Smooth muscle cell (in vitro differentiated cells): ENCODE measurements around the gene PIGB. TPM values are rescaled to one million over a fixed set of nuclear protein-coding genes. Genes with fewer than 3 reads are reported as not detected.

Experiments used
- DNase-seq: peaks from one replicate; lab custom pipeline; 2025; ENCODE audit not compliant: unreplicated experiment; lab: John Stamatoyannopoulos, UW
- H2AFZ ChIP-seq: fragments of 200-600 bp; sonication (generic); 2 replicates; pipeline ENCODE4 v1.6.0; 2016; ENCODE audit warnings: antibody characterized with exemption, low read depth, mild to moderate bottlenecking
- H3F3A ChIP-seq: fragments of 200-600 bp; sonication (generic); 2 replicates; pipeline ENCODE4 v1.6.0; 2017; ENCODE audit warnings: antibody characterized with exemption, low read depth
- H3K27ac ChIP-seq: fragments of 200-600 bp; sonication (generic); 2 replicates; pipeline ENCODE4 v1.5.1; 2016; ENCODE audit warnings: low read depth, mild to moderate bottlenecking
- H3K27me3 ChIP-seq: fragments of 200-600 bp; sonication (generic); 2 replicates; pipeline ENCODE4 v1.6.1; 2016; ENCODE audit warnings: low read depth, mild to moderate bottlenecking
- H3K36me3 ChIP-seq: fragments of 200-600 bp; sonication (generic); 2 replicates; pipeline ENCODE4 v1.5.1; 2016; ENCODE audit warnings: low read depth
- H3K4me1 ChIP-seq: fragments of 200-600 bp; sonication (generic); 2 replicates; pipeline ENCODE4 v1.5.1; 2016; ENCODE audit warnings: low read depth
- H3K4me2 ChIP-seq: fragments of 200-600 bp; sonication (generic); 2 replicates; pipeline ENCODE4 v1.6.0; 2016; ENCODE audit warnings: mild to moderate bottlenecking
- H3K4me3 ChIP-seq: fragments of 200-600 bp; sonication (generic); 2 replicates; pipeline ENCODE4 v1.5.1; 2016; ENCODE audit warnings: mild to moderate bottlenecking
- H3K79me2 ChIP-seq: fragments of 200-600 bp; sonication (generic); 2 replicates; pipeline ENCODE4 v1.6.0; 2016; ENCODE audit warnings: low read depth, mild to moderate bottlenecking
- H3K9ac ChIP-seq: fragments of 200-600 bp; sonication (generic); 2 replicates; pipeline ENCODE4 v1.6.0; 2016; ENCODE audit warnings: low read depth
- H3K9me3 ChIP-seq: fragments of 200-600 bp; sonication (generic); replicated peaks from 2 replicates; pipeline ENCODE4 v1.5.1; 2016; ENCODE audit warnings: low read depth
- H4K20me1 ChIP-seq: fragments of 200-600 bp; sonication (generic); 2 replicates; pipeline ENCODE4 v1.6.0; 2016; ENCODE audit warnings: low read depth
- WGBS: methylation state at CpG from one replicate; pipeline ENCODE4 v1.1.7; 2016; ENCODE audit warnings: low lambda C conversion rate; 5-methylcytosine and 5-hydroxymethylcytosine counted together
- polyA plus RNA-seq: library from polyadenylated mRNA; unstranded; fragments of >200 nt; fragmentation: Nextera tagmentation; extraction: Ambion mirVana; gene quantifications from 2 replicates; pipeline ENCODE4 v1.2.1, GENCODE V29; 2016
- total RNA-seq: library from RNA; depleted of rRNA; stranded (reverse); fragments of >200 nt; gene quantifications from 2 replicates; pipeline ENCODE4 v1.2.3, GENCODE V29; 2014
- TF ChIP-seq, protein P1 (sequence below): fragments of 200-600 bp; sonication (generic); IDR thresholded peaks from 2 replicates; pipeline ENCODE4 v1.5.1; 2017; ENCODE audit warnings: borderline replicate concordance, mild to moderate bottlenecking, antibody characterized with exemption; ENCODE audit not compliant: insufficient read depth, poor library complexity, severe bottlenecking

PIGB gene
- total and polyA plus RNA-seq, 2 experiments from 2014 or later, result 11.1 to 12.9 TPM

DNA sequence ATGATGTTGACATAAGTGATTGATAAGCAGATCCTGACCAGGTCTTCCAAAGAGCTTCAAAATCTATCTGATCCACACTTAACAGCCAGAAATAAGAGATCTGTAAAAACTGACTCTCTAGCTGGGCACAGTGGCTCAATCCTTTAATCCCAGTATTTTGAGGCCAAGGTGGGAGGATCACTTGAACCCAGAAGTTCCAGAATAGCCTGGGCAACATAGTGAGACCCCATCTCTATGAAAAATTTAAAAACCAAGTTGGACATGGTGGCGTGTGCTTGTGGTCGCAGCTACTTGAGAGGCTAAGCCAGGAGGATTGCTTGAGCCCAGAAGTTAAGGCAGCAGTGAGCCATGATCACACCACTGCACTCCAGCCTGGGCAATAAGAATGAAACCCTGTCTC lies 43.6 kb downstream of the PIGB start:
- no peaks in the 10 kb centered on the region for H3K27me3 ChIP-seq
- no peak overlapping the region for H3K27ac ChIP-seq
- H3K36me3 ChIP-seq, result no peaks in the 10 kb centered on the region
- H2AFZ ChIP-seq, result no peak overlapping the region
- DNase-seq, result no peak
- no peak overlapping the region for H3K4me3 ChIP-seq
- no peak overlapping the region for H3K9ac ChIP-seq
- H4K20me1 ChIP-seq, result no peaks in the 10 kb centered on the region
- H3K4me2 ChIP-seq, result no peak overlapping the region
- H3K79me2 ChIP-seq, result no peaks in the 10 kb centered on the region
- WGBS, result 97% methylated on average over 2 of the region's 2 CpGs
- H3F3A ChIP-seq, result no peaks in the 10 kb centered on the region
- H3K9me3 ChIP-seq, result no peaks in the 10 kb centered on the region
- TF ChIP-seq, protein P1, sequence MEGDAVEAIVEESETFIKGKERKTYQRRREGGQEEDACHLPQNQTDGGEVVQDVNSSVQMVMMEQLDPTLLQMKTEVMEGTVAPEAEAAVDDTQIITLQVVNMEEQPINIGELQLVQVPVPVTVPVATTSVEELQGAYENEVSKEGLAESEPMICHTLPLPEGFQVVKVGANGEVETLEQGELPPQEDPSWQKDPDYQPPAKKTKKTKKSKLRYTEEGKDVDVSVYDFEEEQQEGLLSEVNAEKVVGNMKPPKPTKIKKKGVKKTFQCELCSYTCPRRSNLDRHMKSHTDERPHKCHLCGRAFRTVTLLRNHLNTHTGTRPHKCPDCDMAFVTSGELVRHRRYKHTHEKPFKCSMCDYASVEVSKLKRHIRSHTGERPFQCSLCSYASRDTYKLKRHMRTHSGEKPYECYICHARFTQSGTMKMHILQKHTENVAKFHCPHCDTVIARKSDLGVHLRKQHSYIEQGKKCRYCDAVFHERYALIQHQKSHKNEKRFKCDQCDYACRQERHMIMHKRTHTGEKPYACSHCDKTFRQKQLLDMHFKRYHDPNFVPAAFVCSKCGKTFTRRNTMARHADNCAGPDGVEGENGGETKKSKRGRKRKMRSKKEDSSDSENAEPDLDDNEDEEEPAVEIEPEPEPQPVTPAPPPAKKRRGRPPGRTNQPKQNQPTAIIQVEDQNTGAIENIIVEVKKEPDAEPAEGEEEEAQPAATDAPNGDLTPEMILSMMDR, result no peak
- H3K4me1 ChIP-seq, result no peaks in the 10 kb centered on the region

DNA sequence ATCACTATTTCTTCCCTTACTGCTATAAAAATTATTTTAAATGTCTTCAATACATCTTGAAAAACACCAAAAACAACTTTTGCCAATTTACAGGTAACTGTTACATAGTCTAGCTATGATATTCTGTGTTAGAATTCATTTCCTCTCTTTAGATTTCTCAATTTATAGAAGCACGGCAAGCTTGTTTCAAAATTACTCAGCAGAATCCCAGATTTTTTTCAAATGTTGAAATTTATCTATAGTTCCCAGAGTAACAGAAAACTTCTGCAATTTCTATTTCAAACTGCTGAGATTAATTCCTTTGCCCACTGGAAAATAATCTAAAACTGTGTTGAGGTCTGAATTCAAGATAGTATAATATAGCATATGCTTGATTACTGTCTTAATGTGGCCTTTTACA lies 48.0 kb downstream of the PIGB start:
- TF ChIP-seq, protein P1, result no peak
- no peak for DNase-seq
- Histone ChIP-seq H3K27me3 (no peaks in the 10 kb centered on the region), H3K9ac (no peak overlapping the region), H3K36me3 (no peaks in the 10 kb centered on the region), H3K79me2 (no peaks in the 10 kb centered on the region), H3K4me2 (no peak overlapping the region), H3K4me1 (no peaks in the 10 kb centered on the region), H3K27ac (no peak overlapping the region), H3K4me3 (no peak overlapping the region), H4K20me1 (no peaks in the 10 kb centered on the region), H2AFZ (no peak overlapping the region), H3F3A (no peaks in the 10 kb centered on the region), H3K9me3 (no peaks in the 10 kb centered on the region)
- 100% methylated on average over 1 of the region's 1 CpG for WGBS

DNA sequence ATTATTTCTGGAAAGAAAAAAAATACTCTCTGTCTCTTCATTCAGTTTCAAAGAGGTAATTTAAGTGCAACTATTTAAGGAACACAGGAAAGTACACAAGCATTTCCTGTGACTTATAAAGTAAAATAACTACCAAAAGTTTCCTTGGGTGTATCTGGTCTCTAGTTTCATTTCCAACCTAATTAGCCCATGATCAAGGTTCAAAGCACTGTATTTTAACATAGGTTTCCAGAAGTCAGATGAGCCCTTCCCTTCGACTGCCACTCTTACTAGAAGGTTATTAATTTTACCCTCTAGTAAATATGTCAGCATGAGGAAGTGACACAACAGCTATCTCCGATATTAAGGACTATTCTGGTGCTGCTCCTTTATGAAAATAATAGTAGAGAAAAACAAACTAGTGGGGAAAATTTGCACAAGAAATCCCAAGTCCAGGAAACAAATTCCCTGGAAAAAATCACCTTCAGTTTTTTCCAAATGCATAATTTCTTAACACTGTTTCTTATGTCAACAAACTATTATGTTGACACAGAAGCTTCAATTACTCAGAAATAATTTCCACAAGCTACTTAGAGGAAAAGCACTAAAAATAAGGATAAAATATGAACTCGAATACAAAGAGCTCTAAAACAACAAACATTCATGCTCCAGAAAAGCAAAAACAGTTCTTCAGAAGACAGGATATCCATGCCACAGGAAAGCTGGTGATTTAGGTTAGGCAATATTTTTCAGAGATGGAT lies 53.8 kb downstream of the PIGB start:
- WGBS, result 86% methylated on average over 3 of the region's 3 CpGs
- no peak overlapping the region for H3K4me2 ChIP-seq

More for the DNA sequence above, 53.8 kb downstream of the PIGB start:
- no peak overlapping the region for H2AFZ ChIP-seq
- no peaks in the 10 kb centered on the region for H3K27me3 ChIP-seq
- H3K9me3 ChIP-seq, result no peaks in the 10 kb centered on the region
- no peaks in the 10 kb centered on the region for H3F3A ChIP-seq
- no peak overlapping the region for H3K27ac ChIP-seq
- DNase-seq, result no peak
- H3K36me3 ChIP-seq, result no peaks in the 10 kb centered on the region
- H3K4me3 ChIP-seq, result no peak overlapping the region
- H3K4me1 ChIP-seq, result no peaks in the 10 kb centered on the region
- H3K79me2 ChIP-seq, result no peaks in the 10 kb centered on the region
- TF ChIP-seq, protein P1, result no peak
- H3K9ac ChIP-seq, result no peak overlapping the region
- no peaks in the 10 kb centered on the region for H4K20me1 ChIP-seq
